Measurements from ENCODE around the gene NRDE2. TPM values are rescaled to one million over a fixed set of nuclear protein-coding genes. Genes with fewer than 3 reads are reported as not detected.

The NRDE2 gene
- total and polyA plus RNA-seq, 2 of the 4 experiments (the other 2 are of a cell fraction): 4.5 to 9.3 TPM

DNA sequence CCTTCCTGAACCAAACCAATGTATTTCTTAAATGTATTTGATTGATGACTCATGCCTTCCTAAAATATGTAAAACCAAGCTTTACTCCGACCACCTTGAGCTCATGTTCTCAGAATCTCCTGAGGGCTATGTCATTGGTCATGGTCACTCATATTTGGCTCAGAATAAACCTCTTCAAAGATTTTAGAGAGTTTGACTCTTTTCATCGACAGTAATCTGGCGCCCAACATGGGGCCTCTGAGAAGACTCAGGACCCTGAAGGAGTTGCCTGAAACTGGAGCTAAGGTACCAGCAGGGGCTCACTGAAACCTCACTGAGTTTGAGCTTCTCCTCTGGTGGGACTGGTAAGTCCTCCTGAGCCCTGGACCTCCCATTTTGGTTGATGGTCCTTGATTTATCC is 92.6 kb downstream of the NRDE2 start:
- H3K4me2 ChIP-seq (ENCODE audit: low read depth, low read length): no peak overlapping the region
- no peak overlapping the region for H3K9ac ChIP-seq (ENCODE audit: low read depth, low read length)
- no peak overlapping the region for H2BK20ac ChIP-seq (ENCODE audit: low read depth, low read length)
- DNase-seq: no peak
- H3K14ac ChIP-seq (replicated peaks; ENCODE audit: low read depth, low read length): no peak overlapping the region
- H3K18ac ChIP-seq (ENCODE audit: low read depth, low read length): no peak overlapping the region
- H3K27ac ChIP-seq (ENCODE audit: insufficient read depth, low read length): no peak overlapping the region
- no peaks in the 10 kb centered on the region; the same call in 1 of the 2 replicates for H3K27me3 ChIP-seq (ENCODE audit: control insufficient read depth, insufficient read depth, low read length)
- intact Hi-C loops (cut with micrococcal nuclease): no loop called here
- in situ Hi-C loops (cut with MboI; ENCODE audit: low sequenced_read_pairs): no loop called here
- no peaks in the 10 kb centered on the region for H3K79me1 ChIP-seq (ENCODE audit: low read depth in 1 of 2, low read length in 2 of 2)
- H4K5ac ChIP-seq (ENCODE audit: low read depth, low read length): no peak overlapping the region
- H4K8ac ChIP-seq (ENCODE audit: low read depth in 2 of 2, low read length in 2 of 2): no peak overlapping the region
- H2AFZ ChIP-seq (replicated peaks; ENCODE audit: low read length, poor library complexity): no peak overlapping the region
- no peaks in the 10 kb centered on the region for H3K9me1 ChIP-seq (ENCODE audit: insufficient read depth, low read length)
- H3K23ac ChIP-seq (ENCODE audit: low read depth, low read length): no peak overlapping the region
- TF ChIP-seq, protein P1, sequence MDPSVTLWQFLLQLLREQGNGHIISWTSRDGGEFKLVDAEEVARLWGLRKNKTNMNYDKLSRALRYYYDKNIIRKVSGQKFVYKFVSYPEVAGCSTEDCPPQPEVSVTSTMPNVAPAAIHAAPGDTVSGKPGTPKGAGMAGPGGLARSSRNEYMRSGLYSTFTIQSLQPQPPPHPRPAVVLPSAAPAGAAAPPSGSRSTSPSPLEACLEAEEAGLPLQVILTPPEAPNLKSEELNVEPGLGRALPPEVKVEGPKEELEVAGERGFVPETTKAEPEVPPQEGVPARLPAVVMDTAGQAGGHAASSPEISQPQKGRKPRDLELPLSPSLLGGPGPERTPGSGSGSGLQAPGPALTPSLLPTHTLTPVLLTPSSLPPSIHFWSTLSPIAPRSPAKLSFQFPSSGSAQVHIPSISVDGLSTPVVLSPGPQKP (IDR thresholded peaks at IDR 0.05; ENCODE audit: borderline replicate concordance, low read depth, low read length): no peak
- TF ChIP-seq POLR2A (IDR thresholded peaks at IDR 0.05; ENCODE audit: low read depth, low read length): no peak
- no peak for TF ChIP-seq MXI1 (IDR thresholded peaks at IDR 0.05; ENCODE audit: borderline replicate concordance, low read depth, low read length)
- no peak for TF ChIP-seq CHD1 (IDR thresholded peaks at IDR 0.05; ENCODE audit: low read depth, low read length)
- TF ChIP-seq RFX5 (IDR thresholded peaks at IDR 0.05; ENCODE audit: low read depth, low read length): no peak
- no peak for TF ChIP-seq MAZ (IDR thresholded peaks at IDR 0.05; ENCODE audit: borderline replicate concordance, low read depth, low read length)
- TF ChIP-seq NFE2L2 (IDR thresholded peaks at IDR 0.05; ENCODE audit: low read depth, low read length): no peak
- no peak for TF ChIP-seq SMC3 (IDR thresholded peaks at IDR 0.05; ENCODE audit: low read depth, low read length)
- TF ChIP-seq BHLHE40 (IDR thresholded peaks at IDR 0.05; ENCODE audit: low read depth, low read length): no peak
- H2BK15ac ChIP-seq (ENCODE audit: low read depth, low read length): no peak overlapping the region
- no peak overlapping the region for H3K4ac ChIP-seq (ENCODE audit: low read depth, low read length)
- no TSS peak for BruUV-seq (replicated peaks)
- H2AK5ac ChIP-seq (ENCODE audit: low read depth, low read length): no peak overlapping the region
- no peaks in the 10 kb centered on the region for H4K20me1 ChIP-seq (ENCODE audit: insufficient read depth, low read length)
- ChIA-PET CTCF (no interaction called here), POLR2A (ENCODE audit: unreplicated experiment) (no interaction called here)
- no peak for ATAC-seq (ENCODE audit: low read depth)
- H3K56ac ChIP-seq (ENCODE audit: extremely low read depth, insufficient read depth, low read length): no peak overlapping the region
- H3K4me1 ChIP-seq (ENCODE audit: control insufficient read depth, insufficient read depth, low read length): no peaks in the 10 kb centered on the region
- H2BK5ac ChIP-seq (ENCODE audit: low read depth, low read length, poor library complexity, severe bottlenecking): no peak overlapping the region
- no CpG with 5 or more reads among the region's 3 CpGs for WGBS, 2 experiments (ENCODE audit: extremely low coverage in 2 of 2, insufficient read length in 1 of 2)
- dilution Hi-C loops (cut with HindIII; ENCODE audit: low sequenced_read_pairs, unreplicated experiment): no loop called here
- H4K91ac ChIP-seq (ENCODE audit: insufficient read depth, low read depth, low read length): no peak overlapping the region
- H2AK9ac ChIP-seq (replicated peaks; ENCODE audit: low read depth, low read length, poor library complexity): no peak overlapping the region
- no peak overlapping the region for H2BK120ac ChIP-seq (ENCODE audit: low read depth, low read length)
- H3K9me3 ChIP-seq (ENCODE audit: control insufficient read depth, insufficient read depth, low read length): peaks cover 26% of the 10 kb centered on the region
- no peaks in the 10 kb centered on the region for H3K36me3 ChIP-seq (ENCODE audit: control insufficient read depth, insufficient read depth, low read length)
- H3K4me3 ChIP-seq (ENCODE audit: insufficient read depth, low read depth, low read length): no peak overlapping the region

All from IMR-90 (cell line).